ENCODE data around the gene LGALS7B. TPM values are rescaled to one million over a fixed set of nuclear protein-coding genes. Genes with fewer than 3 reads are reported as not detected.

LGALS7B gene
- total RNA-seq, 4 donors from 2014 or later: 3,936 to 6,716 (median 4,891) TPM

DNA sequence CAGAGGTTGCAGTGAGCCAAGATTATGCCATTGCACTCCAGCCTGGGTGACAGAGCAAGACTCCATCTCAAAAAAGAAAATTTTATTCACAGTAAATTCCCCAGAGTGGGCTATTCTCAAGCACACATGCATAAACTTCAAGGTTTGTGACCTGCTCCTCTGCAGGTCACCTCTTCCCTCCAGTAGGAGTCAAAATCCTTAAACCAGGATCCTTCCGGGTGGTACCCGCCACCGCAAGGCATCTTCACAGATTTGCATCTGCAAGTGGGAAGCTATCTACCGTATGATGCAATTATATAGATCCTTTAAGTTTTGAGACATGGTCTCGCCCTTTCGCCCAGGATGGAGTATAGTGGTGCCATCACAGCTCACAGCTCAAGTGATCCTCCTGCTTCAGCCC lies 45.6 kb downstream of the LGALS7B start:
- DNase-seq (ENCODE audit: low spot score in 2 of 2): no peak
- intact Hi-C loops (cut with DNase I; ENCODE audit: low total_unique reads): loop anchor here (10.0 kb wide), 1 partner anchor 200 kb away; no protein-coding TSS in a partner anchor
- WGBS, 2 donors: 85 to 91% methylated on average over 6 of the region's 6 CpGs
- TF ChIP-seq, protein P1, sequence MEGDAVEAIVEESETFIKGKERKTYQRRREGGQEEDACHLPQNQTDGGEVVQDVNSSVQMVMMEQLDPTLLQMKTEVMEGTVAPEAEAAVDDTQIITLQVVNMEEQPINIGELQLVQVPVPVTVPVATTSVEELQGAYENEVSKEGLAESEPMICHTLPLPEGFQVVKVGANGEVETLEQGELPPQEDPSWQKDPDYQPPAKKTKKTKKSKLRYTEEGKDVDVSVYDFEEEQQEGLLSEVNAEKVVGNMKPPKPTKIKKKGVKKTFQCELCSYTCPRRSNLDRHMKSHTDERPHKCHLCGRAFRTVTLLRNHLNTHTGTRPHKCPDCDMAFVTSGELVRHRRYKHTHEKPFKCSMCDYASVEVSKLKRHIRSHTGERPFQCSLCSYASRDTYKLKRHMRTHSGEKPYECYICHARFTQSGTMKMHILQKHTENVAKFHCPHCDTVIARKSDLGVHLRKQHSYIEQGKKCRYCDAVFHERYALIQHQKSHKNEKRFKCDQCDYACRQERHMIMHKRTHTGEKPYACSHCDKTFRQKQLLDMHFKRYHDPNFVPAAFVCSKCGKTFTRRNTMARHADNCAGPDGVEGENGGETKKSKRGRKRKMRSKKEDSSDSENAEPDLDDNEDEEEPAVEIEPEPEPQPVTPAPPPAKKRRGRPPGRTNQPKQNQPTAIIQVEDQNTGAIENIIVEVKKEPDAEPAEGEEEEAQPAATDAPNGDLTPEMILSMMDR (IDR thresholded peaks at IDR 0.05): no peak
- TF ChIP-seq POLR2A (IDR thresholded peaks at IDR 0.05): no peak
- no peak overlapping the region for H3K4me3 ChIP-seq (ENCODE audit: low read depth, poor library complexity, severe bottlenecking)

DNA sequence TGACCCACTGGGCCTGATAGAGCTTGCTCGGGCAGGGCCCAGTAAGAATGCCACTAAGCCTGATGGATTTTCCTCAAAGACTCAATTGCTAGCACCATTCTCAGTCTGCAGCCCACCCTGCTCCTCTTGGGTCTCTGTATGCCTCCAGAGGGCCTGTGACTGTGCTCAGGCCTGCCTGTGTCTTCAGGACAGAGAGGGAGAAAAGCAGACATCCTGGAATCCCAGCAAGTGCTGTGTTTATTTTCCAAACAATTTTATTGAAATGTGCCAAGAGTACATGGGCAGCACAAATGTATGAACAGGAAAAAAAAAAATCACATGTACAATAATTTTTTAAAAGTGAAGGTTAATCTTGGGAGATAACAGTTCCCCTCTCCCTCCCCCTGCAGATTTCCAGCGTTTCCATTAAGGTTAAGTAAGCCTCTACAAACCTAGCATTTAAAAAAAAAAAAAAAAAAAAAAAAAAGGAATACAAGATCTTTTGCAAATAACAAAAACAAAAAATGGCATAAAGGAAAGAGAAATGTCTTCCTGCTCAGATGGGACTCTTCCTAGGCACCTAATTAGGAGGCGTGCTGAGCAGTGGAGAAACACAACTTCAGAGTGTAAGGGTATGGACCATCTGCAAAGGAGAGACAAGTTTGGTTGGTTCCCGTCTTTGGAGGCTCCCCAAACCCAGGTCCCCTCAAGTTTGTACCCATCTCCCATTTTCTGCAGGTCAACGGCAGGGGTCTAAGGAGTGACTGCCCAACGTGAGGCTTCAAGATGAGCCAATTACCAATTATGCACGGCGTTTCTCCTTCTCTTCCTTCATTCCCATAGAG lies 47.4 kb downstream of the LGALS7B start:
- WGBS, 2 donors: 46 to 48% methylated on average over 8 of the region's 8 CpGs
- DNase-seq (ENCODE audit: low spot score in 2 of 2): no peak
- H3K4me3 ChIP-seq (ENCODE audit: low read depth, poor library complexity, severe bottlenecking): no peak overlapping the region
- intact Hi-C loops (cut with DNase I; ENCODE audit: low total_unique reads): loop anchor here (10.0 kb wide), 1 partner anchor 202 kb away; no protein-coding TSS in a partner anchor
- no peak for TF ChIP-seq POLR2A (IDR thresholded peaks at IDR 0.05)
- TF ChIP-seq, protein P1 (IDR thresholded peaks at IDR 0.05): no peak

DNA sequence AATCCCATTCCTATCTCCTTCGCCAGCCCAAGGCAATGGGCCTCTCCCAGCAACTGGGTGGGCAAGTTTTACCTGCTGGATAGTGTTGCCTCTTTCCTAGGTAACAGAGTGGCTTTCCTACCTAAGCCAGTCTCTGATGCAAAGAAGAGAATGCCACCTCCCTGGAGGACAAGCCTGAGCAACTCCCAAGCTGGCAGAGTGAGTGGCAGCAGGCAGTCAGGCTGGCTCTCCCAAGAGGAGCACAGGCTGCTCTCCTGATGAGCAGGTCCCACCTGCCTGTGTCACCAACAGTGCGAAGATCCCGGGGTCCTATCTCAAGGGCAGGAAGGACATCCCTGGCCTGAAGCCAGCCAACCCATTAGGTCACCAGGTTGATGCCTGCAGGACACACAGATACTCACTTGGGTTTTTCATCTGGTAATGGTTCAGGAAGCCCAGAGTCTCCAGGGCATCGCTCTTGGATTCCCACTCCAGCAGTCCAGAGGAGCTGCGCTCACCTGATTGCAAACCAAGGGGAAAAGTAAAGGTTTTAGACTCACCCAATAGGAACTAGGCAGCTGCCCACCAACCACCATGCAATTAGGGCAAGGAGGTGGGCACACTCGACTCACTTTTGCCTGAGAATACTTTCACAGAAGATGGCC lies 48.1 kb downstream of the LGALS7B start:
- 51 to 56% methylated on average over 4 to 6 of the region's 6 CpGs for WGBS, 2 donors

GRCh38 chr19:38837656-38838121 lies 48.7 kb downstream of the LGALS7B start:
- intact Hi-C loops (cut with DNase I; ENCODE audit: low total_unique reads): loop anchor here (10.0 kb wide), 1 partner anchor 203 kb away; no protein-coding TSS in a partner anchor
- TF ChIP-seq, protein P1 (IDR thresholded peaks at IDR 0.05): no peak
- TF ChIP-seq POLR2A (IDR thresholded peaks at IDR 0.05): no peak
- no peak overlapping the region for H3K4me3 ChIP-seq (ENCODE audit: low read depth, poor library complexity, severe bottlenecking)
- WGBS, 2 donors: 45 to 55% methylated on average over 7 of the region's 7 CpGs
- DNase-seq (ENCODE audit: low spot score in 2 of 2): no peak

More for the DNA sequence above, 48.1 kb downstream of the LGALS7B start:
- intact Hi-C loops (cut with DNase I; ENCODE audit: low total_unique reads): loop anchor here (10.0 kb wide), 1 partner anchor 202 kb away; no protein-coding TSS in a partner anchor
- TF ChIP-seq, protein P1 (IDR thresholded peaks at IDR 0.05): no peak
- TF ChIP-seq POLR2A (IDR thresholded peaks at IDR 0.05): no peak
- peak in 1 of 2 donors; percentile 58 for DNase-seq (ENCODE audit: low spot score in 2 of 2)
- no peak overlapping the region for H3K4me3 ChIP-seq (ENCODE audit: low read depth, poor library complexity, severe bottlenecking)

- DNase-seq (ENCODE audit: low spot score in 2 of 2): no peak
- H3K4me3 ChIP-seq (ENCODE audit: low read depth, poor library complexity, severe bottlenecking): no peak overlapping the region
- TF ChIP-seq, protein P1 (IDR thresholded peaks at IDR 0.05): no peak
- no peak for TF ChIP-seq POLR2A (IDR thresholded peaks at IDR 0.05)
- WGBS, 2 donors: 56 to 66% methylated on average over 15 to 19 of the region's 19 CpGs
- intact Hi-C loops (cut with DNase I; ENCODE audit: low total_unique reads): loop anchor here (10.0 kb wide), 1 partner anchor 204 kb away; no protein-coding TSS in a partner anchor
Observed at GRCh38 chr19:38838208-38838985, 49.4 kb downstream of the LGALS7B start.
